Measurements from ENCODE around the gene ANO10.

ANO10 gene

DNA sequence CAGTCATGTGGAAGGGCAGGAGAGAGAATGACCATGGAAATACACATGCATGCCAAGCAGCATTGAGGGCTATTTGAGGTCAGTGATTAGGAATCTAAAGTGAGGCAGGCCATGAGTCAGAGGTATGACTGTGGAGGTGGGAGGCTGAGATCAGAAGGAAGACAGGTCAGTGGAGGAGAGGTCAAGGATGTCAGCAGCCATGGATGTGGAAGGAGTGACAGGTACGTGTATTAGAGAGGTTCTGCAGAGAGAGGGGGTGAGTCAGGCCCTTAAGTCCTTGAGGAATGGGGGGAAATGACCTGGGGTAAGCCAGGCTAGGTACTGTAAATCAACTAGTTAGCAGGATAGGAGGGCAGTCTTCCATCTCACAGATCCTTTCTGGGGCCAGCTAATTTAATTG lies 166.6 kb downstream of the ANO10 start:
- Histone ChIP-seq H2AFZ (ENCODE audit: low read depth, low read length) (no peak overlapping the region), H3K36me3 (ENCODE audit: insufficient read depth, low read length) (no peaks in the 10 kb centered on the region), H3K79me2 (ENCODE audit: insufficient read depth, low read length) (no peaks in the 10 kb centered on the region), H3K27ac (ENCODE audit: low read length) (no peak overlapping the region), H3K4me3 (ENCODE audit: low read depth in 1 of 2, low read length in 2 of 2) (no peak overlapping the region), H3K27me3 (ENCODE audit: insufficient read depth, low read length, poor library complexity) (no peaks in the 10 kb centered on the region), H4K20me1 (ENCODE audit: insufficient read depth, low read length) (no peaks in the 10 kb centered on the region), H3K4me2 (ENCODE audit: insufficient read depth, low read length) (no peak overlapping the region), H3K9ac (ENCODE audit: low read depth, low read length) (no peak overlapping the region), H3K4me1 (ENCODE audit: insufficient read depth, low read length) (no peaks in the 10 kb centered on the region), H3K9me3 (ENCODE audit: insufficient read depth, low read length, severe bottlenecking) (no peaks in the 10 kb centered on the region)
- ATAC-seq (ENCODE audit: insufficient read depth, low read depth) (no peak), DNase-seq (no peak)
- TF ChIP-seq, protein P1, sequence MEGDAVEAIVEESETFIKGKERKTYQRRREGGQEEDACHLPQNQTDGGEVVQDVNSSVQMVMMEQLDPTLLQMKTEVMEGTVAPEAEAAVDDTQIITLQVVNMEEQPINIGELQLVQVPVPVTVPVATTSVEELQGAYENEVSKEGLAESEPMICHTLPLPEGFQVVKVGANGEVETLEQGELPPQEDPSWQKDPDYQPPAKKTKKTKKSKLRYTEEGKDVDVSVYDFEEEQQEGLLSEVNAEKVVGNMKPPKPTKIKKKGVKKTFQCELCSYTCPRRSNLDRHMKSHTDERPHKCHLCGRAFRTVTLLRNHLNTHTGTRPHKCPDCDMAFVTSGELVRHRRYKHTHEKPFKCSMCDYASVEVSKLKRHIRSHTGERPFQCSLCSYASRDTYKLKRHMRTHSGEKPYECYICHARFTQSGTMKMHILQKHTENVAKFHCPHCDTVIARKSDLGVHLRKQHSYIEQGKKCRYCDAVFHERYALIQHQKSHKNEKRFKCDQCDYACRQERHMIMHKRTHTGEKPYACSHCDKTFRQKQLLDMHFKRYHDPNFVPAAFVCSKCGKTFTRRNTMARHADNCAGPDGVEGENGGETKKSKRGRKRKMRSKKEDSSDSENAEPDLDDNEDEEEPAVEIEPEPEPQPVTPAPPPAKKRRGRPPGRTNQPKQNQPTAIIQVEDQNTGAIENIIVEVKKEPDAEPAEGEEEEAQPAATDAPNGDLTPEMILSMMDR (IDR thresholded peaks at IDR 0.05; ENCODE audit: borderline replicate concordance, extremely low read depth, low read length, poor library complexity, severe bottlenecking): no peak
- no peak for TF ChIP-seq EZH2 (IDR thresholded peaks at IDR 0.05; ENCODE audit: borderline replicate concordance, low read depth, low read length, severe bottlenecking)

DNA sequence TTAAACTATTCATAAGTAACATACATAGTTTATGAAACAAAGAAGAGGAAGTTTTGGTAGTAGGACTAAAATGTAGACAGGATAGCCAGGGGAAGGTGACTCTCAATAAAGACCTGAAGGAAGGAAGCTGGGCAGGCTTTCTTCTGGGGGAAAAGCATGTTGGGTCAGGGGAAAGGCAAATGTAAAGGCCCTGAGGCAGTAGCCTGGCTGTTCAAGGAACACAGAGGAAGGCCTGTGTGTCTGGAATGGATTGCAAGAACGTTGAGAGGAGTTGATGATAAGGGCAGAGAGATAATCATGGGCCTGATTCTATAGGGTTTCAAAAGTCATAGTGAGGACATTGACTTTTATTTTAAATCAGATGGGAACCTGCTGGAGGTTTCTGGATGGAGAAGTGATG lies 167.8 kb downstream of the ANO10 start:
- Histone ChIP-seq H3K27ac (ENCODE audit: low read length) (no peak overlapping the region), H3K9me3 (ENCODE audit: insufficient read depth, low read length, severe bottlenecking) (no peaks in the 10 kb centered on the region), H3K9ac (ENCODE audit: low read depth, low read length) (no peak overlapping the region), H3K27me3 (ENCODE audit: insufficient read depth, low read length, poor library complexity) (no peaks in the 10 kb centered on the region), H3K4me2 (ENCODE audit: insufficient read depth, low read length) (no peak overlapping the region), H3K4me3 (ENCODE audit: low read depth in 1 of 2, low read length in 2 of 2) (no peak overlapping the region), H2AFZ (ENCODE audit: low read depth, low read length) (no peak overlapping the region), H3K36me3 (ENCODE audit: insufficient read depth, low read length) (no peaks in the 10 kb centered on the region), H3K4me1 (ENCODE audit: insufficient read depth, low read length) (no peaks in the 10 kb centered on the region), H4K20me1 (ENCODE audit: insufficient read depth, low read length) (no peaks in the 10 kb centered on the region), H3K79me2 (ENCODE audit: insufficient read depth, low read length) (no peaks in the 10 kb centered on the region)
- TF ChIP-seq, protein P1 (IDR thresholded peaks at IDR 0.05; ENCODE audit: borderline replicate concordance, extremely low read depth, low read length, poor library complexity, severe bottlenecking): no peak
- TF ChIP-seq EZH2 (IDR thresholded peaks at IDR 0.05; ENCODE audit: borderline replicate concordance, low read depth, low read length, severe bottlenecking): no peak
- no peak for DNase-seq
- no peak for ATAC-seq (ENCODE audit: insufficient read depth, low read depth)

DNA sequence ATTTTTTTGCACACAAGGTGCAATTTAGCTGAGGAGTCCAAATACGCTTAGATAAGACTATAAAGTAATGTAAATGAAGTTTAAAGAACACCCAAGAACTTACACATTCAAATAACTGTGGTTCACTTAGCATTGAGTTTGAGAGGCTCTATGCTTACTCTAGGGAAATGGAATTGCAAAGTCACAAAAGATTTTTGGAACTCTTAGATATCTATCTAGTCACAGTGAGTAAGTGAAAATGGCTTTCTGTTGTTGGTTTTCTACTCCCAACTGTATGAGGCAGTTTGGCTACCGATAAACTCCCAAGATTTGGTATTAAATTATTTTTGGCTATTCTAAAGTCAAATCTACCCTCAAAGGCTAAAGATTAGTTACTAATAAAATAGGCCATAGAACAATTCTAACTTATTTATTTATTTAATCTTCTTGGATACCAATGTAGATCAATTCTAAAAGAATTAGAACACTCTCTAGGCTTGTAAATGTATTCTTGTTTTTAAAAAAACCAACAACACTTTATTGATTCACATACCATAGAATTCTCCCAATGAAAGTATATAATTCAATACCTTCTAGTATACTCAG lies 170.0 kb downstream of the ANO10 start:
- Histone ChIP-seq H3K4me3 (ENCODE audit: low read depth in 1 of 2, low read length in 2 of 2) (no peak overlapping the region), H3K9me3 (ENCODE audit: insufficient read depth, low read length, severe bottlenecking) (no peaks in the 10 kb centered on the region), H3K4me2 (ENCODE audit: insufficient read depth, low read length) (no peak overlapping the region), H3K79me2 (ENCODE audit: insufficient read depth, low read length) (no peaks in the 10 kb centered on the region), H3K36me3 (ENCODE audit: insufficient read depth, low read length) (no peaks in the 10 kb centered on the region), H3K9ac (ENCODE audit: low read depth, low read length) (no peak overlapping the region), H4K20me1 (ENCODE audit: insufficient read depth, low read length) (no peaks in the 10 kb centered on the region), H2AFZ (ENCODE audit: low read depth, low read length) (no peak overlapping the region), H3K27me3 (ENCODE audit: insufficient read depth, low read length, poor library complexity) (no peaks in the 10 kb centered on the region), H3K27ac (ENCODE audit: low read length) (no peak overlapping the region), H3K4me1 (ENCODE audit: insufficient read depth, low read length) (no peaks in the 10 kb centered on the region)
- ATAC-seq (ENCODE audit: insufficient read depth, low read depth) (no peak), DNase-seq (no peak)
- TF ChIP-seq, protein P1 (IDR thresholded peaks at IDR 0.05; ENCODE audit: borderline replicate concordance, extremely low read depth, low read length, poor library complexity, severe bottlenecking): no peak
- TF ChIP-seq EZH2 (IDR thresholded peaks at IDR 0.05; ENCODE audit: borderline replicate concordance, low read depth, low read length, severe bottlenecking): no peak

DNA sequence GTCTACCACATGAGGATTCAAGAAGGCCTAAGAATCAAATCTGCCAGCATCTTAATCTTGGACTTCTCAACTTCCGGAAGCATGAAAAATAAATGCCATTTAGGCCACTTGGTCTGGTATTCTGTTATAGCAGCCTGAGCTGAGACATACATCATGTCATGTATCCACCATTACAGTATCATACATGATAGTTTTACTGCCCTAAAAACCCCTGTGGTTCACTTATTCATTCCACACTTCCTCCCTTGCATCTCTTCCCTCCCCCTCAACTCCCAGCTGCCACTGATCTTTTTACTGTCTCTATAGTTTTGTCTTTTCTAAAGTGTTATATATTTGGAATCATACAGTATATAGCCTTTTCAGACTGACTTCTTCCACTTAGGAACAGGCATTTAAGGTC lies 173.7 kb downstream of the ANO10 start:
- Histone ChIP-seq H4K20me1 (ENCODE audit: insufficient read depth, low read length) (no peaks in the 10 kb centered on the region), H3K4me2 (ENCODE audit: insufficient read depth, low read length) (no peak overlapping the region), H3K27me3 (ENCODE audit: insufficient read depth, low read length, poor library complexity) (no peaks in the 10 kb centered on the region), H2AFZ (ENCODE audit: low read depth, low read length) (no peak overlapping the region), H3K79me2 (ENCODE audit: insufficient read depth, low read length) (no peaks in the 10 kb centered on the region), H3K4me1 (ENCODE audit: insufficient read depth, low read length) (no peaks in the 10 kb centered on the region), H3K27ac (ENCODE audit: low read length) (no peak overlapping the region), H3K36me3 (ENCODE audit: insufficient read depth, low read length) (no peaks in the 10 kb centered on the region), H3K9me3 (ENCODE audit: insufficient read depth, low read length, severe bottlenecking) (no peaks in the 10 kb centered on the region), H3K4me3 (ENCODE audit: low read depth in 1 of 2, low read length in 2 of 2) (no peak overlapping the region), H3K9ac (ENCODE audit: low read depth, low read length) (no peak overlapping the region)
- DNase-seq (no peak), ATAC-seq (ENCODE audit: insufficient read depth, low read depth) (no peak)
- no peak for TF ChIP-seq EZH2 (IDR thresholded peaks at IDR 0.05; ENCODE audit: borderline replicate concordance, low read depth, low read length, severe bottlenecking)
- TF ChIP-seq, protein P1 (IDR thresholded peaks at IDR 0.05; ENCODE audit: borderline replicate concordance, extremely low read depth, low read length, poor library complexity, severe bottlenecking): no peak

Measured in DND-41 (cell line).